Suprapubic skin (tissue), 4 donors: ENCODE data around the gene CILP.

ENCODE experiments used
- EP300 ChIP-seq: sonication (generic); formaldehyde crosslinking; IDR thresholded peaks from one replicate; pipeline ENCODE4 v1.6.1; 2017; ENCODE audit warnings: antibody characterized with exemption
- POLR2A ChIP-seq, 2 donors: fragments of 450-650 bp; IDR thresholded peaks; one replicate each; pipeline ENCODE4 v1.6.1; 2017; ENCODE audit warnings: antibody characterized with exemption in 2 of 2, mild to moderate bottlenecking in 2 of 2, moderate library complexity in 2 of 2
- POLR2AphosphoS5 ChIP-seq, 3 donors: sonication (generic); formaldehyde crosslinking; IDR thresholded peaks; one replicate each; pipeline ENCODE4 v1.6.1; 2017; ENCODE audit warnings: antibody characterized with exemption in 3 of 3
- TF ChIP-seq, protein P1 (sequence below), 2 donors: fragments of 200-600 bp in 1 of 2; fragments of 450-650 bp in 1 of 2; sonication (generic) in 1 of 2; IDR thresholded peaks; one replicate each; pipeline ENCODE4 v1.5.1; 2016 to 2019; ENCODE audit warnings: antibody characterized with exemption in 2 of 2, mild to moderate bottlenecking in 1 of 2, moderate library complexity in 1 of 2

DNA sequence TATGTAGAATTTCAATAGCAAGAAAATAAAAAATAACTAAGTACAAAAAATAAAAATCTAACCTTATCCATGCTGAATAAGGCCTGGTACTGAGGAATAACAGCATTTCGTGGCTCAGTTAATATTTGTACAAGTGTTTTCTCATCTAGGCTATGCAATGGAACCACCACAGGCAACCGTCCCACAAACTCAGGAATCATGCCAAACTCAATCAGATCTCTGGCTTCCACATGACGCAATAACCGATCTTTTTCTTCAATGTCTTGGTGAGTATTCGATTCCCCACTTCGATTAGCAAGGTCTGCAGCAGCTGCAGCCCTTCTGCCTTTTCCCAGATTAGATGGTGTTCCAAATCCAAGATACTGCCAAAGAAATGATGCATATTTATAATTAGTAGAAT, 56.6 kb downstream of the CILP start:
- TF ChIP-seq POLR2AphosphoS5 (IDR thresholded peaks at IDR 0.05) (no peak), POLR2A (IDR thresholded peaks at IDR 0.05) (no peak), EP300 (no peak)
- TF ChIP-seq, protein P1, sequence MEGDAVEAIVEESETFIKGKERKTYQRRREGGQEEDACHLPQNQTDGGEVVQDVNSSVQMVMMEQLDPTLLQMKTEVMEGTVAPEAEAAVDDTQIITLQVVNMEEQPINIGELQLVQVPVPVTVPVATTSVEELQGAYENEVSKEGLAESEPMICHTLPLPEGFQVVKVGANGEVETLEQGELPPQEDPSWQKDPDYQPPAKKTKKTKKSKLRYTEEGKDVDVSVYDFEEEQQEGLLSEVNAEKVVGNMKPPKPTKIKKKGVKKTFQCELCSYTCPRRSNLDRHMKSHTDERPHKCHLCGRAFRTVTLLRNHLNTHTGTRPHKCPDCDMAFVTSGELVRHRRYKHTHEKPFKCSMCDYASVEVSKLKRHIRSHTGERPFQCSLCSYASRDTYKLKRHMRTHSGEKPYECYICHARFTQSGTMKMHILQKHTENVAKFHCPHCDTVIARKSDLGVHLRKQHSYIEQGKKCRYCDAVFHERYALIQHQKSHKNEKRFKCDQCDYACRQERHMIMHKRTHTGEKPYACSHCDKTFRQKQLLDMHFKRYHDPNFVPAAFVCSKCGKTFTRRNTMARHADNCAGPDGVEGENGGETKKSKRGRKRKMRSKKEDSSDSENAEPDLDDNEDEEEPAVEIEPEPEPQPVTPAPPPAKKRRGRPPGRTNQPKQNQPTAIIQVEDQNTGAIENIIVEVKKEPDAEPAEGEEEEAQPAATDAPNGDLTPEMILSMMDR (IDR thresholded peaks at IDR 0.05) = no peak
